Erythroblast (primary cell): ENCODE data around the gene RAB43.
A peak's percentile ranks its signal among the peaks of the same experiment; 100 is the strongest.

Source experiments
- DNase-seq, 2 experiments: peaks; one replicate each; lab custom pipeline; 2025; lab: John Stamatoyannopoulos, UW
- GATA1 ChIP-seq: IDR thresholded peaks from 2 replicates; pipeline ENCODE4 v1.6.1; 2011; ENCODE audit warnings: low read depth, mild to moderate bottlenecking, control low read depth, low read length, moderate library complexity
- POLR2A ChIP-seq: IDR thresholded peaks from 2 replicates; pipeline ENCODE4 v1.6.1; 2011; ENCODE audit warnings: mild to moderate bottlenecking, low read length

The RAB43 gene

GRCh38 chr3:129067719-129068118, 53.9 kb downstream of the RAB43 start:
- TF ChIP-seq POLR2A = peak; percentile 30
- peak; percentile 55 to 84 for DNase-seq

DNA sequence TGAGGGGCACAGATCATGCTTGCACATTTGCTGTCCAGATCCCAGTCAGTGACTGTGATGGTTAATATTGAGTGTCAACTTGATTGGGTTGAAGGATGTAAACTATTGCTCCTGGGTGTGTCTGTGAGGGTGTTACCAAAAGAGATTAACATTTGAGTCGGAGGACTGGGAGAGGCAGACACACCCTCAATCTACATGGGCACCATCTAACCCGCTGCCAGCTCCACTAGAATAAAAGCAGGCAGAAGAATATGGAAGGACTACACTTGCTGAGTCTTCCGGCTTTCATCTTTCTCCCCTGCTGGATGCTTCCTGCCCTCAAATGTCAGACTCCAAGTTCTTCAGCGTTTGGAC, 55.9 kb downstream of the RAB43 start:
- TF ChIP-seq GATA1 = no peak
- TF ChIP-seq POLR2A = peak; percentile 41
- DNase-seq = peak; percentile 57 to 74

GRCh38 chr3:129065016-129065719, 56.4 kb downstream of the RAB43 start:
- no peak for DNase-seq
- TF ChIP-seq POLR2A (peak; percentile 44), GATA1 (no peak)

- no peak for DNase-seq
- TF ChIP-seq GATA1 (no peak), POLR2A (no peak)
Observed at GRCh38 chr3:129063841-129064482, 57.6 kb downstream of the RAB43 start.

GRCh38 chr3:129063091-129063640, 58.4 kb downstream of the RAB43 start:
- DNase-seq = no peak
- TF ChIP-seq POLR2A = no peak
- TF ChIP-seq GATA1 = no peak

- DNase-seq = no peak
- TF ChIP-seq GATA1 = no peak
- no peak for TF ChIP-seq POLR2A
Observed at GRCh38 chr3:129061888-129062834, 59.4 kb downstream of the RAB43 start.

GRCh38 chr3:129061023-129061887, 60.3 kb downstream of the RAB43 start:
- no peak for TF ChIP-seq GATA1
- no peak for TF ChIP-seq POLR2A
- DNase-seq = no peak

DNA sequence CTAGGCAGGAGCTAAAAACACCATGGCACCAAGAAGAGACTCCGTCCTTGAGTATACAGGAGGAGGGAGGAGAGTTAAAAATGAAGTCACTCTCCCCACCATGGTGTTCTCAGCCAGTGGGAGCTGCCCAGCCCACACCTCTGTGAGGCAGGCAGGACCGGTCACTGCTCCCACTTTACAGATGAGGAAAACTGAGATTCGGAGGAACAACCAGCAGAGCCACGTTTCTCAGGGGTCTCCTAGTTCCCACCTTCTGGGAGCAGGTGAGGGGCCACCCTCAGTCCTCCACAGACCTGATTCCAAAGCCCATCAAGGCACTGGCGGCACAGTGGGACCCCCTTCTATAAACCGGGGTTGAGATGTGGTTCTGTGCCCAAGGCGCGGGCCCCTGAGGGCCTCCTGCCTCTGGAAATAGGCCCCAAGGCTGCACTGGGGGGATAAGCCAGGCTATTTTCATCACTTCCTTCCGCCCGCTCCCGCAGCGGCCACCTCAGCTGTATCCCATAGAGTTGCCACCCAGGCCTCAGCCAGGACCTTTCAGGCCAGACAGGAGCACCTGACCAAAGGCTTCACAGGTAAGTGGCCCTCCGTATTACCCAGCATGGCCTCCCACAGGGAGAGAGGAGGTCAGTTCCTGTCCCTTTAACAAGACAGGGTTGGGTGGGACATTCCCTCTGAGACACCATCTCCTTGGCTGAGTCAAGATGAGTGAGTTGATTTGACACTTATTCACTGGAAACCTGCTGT, 61.2 kb downstream of the RAB43 start, which contains the start of gene GP9:
GP9 (plus strand) TSS at position 504 of the 747 bp plus-strand sequence. CDS start 961 bp downstream, outside the sequence.
- TF ChIP-seq POLR2A (no peak), GATA1 (no peak)
- DNase-seq = peak in 1 of 2 experiments; percentile 22

DNA sequence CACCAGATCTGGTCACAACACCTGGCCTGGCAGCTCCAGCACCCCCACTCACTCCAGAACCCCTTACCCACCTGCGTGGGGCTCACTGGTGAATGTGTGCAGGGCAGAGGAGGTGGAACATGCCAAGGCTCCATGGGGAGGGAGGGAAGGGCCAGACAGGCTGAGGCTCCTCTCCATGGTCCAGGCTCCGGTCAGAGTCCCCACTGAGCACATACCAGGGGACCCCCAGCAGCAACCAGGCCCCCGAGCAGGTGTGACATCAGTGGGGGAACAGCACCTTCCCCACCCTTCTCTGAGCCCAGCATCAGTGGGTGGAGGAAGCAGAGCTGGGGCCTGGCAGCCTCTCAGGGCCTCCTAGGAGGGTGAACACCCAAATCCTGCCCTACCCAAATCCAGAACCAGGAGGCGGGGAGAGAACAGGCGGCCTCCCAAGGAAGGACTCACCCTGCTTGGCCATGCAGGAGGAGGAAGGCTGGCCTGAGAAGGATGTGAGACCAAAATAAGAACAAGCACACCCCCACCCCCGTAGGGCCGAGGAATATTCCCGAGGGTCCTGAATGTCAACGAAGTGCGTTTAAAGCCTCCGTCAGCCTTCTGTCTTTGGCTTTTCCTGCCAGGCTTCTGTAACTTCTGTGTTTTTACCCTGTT, 62.2 kb downstream of the RAB43 start:
- TF ChIP-seq POLR2A (no peak), GATA1 (no peak)
- no peak for DNase-seq

DNA sequence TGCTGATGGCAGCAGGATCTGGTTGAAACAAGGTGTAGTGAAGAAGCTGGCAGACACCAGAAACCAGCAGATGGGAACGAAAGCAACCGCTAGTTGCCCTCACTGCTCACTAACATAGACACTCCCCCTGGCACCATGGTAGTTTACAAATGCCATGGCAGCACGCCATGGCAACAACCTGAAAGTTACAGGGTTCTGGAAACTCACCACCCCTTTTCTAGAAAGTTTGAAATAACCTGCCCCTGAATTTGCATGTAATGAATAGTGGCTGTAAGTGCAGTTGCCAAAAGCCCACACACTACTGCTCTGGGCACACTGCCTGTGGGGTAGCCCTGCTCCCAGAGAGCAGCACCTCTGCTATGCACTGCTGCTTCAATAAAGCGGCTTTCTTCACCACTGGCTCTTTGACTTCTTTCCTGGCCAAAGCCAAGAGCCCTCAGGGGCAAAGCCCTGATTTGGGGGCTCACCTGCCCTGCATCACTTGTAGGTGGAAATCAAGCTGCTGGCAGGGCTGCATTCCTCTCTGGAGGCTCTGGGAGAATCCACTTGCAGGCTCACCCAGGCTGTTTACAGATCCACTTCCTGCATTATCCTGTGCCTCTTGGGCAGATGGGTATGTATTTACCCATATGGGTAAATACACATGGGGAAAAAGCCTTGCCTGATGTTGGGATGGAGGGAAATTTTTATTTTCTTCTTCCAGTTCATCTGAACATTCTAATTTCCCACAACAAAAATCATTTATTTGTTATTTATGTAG, 63.0 kb downstream of the RAB43 start:
- TF ChIP-seq POLR2A (peak; percentile 52), GATA1 (no peak)
- DNase-seq = no peak

GRCh38 chr3:129057249-129057648, 64.4 kb downstream of the RAB43 start:
- DNase-seq = no peak
- TF ChIP-seq POLR2A (no peak), GATA1 (no peak)
